CD14-positive monocyte (primary cell): Measurements from ENCODE around the gene ZNF25. TPM values are rescaled to one million over a fixed set of nuclear protein-coding genes. Genes with fewer than 3 reads are reported as not detected.

Experiments
- DNase-seq, 3 donors: peaks; one replicate each; pipeline ENCODE4 v3.0.0-alpha.2; 2011 to 2022
- H2AFZ ChIP-seq: 2 replicates; pipeline ENCODE4 v1.6.0; 2012; ENCODE audit warnings: mild to moderate bottlenecking, low read depth, low read length, inconsistent platforms; ENCODE audit not compliant: insufficient read depth, poor library complexity, severe bottlenecking
- H3K27ac ChIP-seq, 2 donors: 1 replicate in 1 of 2; 2 replicates in 1 of 2; pipeline ENCODE4 v1.5.1; 2012 to 2013; ENCODE audit warnings: low read length in 2 of 2, control low read depth in 1 of 2, inconsistent platforms in 1 of 2, low read depth in 1 of 2, mild to moderate bottlenecking in 1 of 2
- H3K27me3 ChIP-seq, 2 donors: one replicate each; pipeline versions ENCODE4 v1.6.0 to v1.6.1; 2011 to 2013; ENCODE audit warnings: low read length in 2 of 2; ENCODE audit not compliant: control insufficient read depth in 2 of 2, insufficient read depth in 2 of 2
- H3K36me3 ChIP-seq, 2 donors: replicated peaks in 1 of 2; 1 replicate in 1 of 2; 2 replicates in 1 of 2; pipeline versions ENCODE4 v1.5.1 to v1.6.1; 2012 to 2013; ENCODE audit warnings: low read length in 2 of 2, control low read depth in 1 of 2, inconsistent platforms in 1 of 2, mild to moderate bottlenecking in 1 of 2; ENCODE audit not compliant: insufficient read depth in 2 of 2, control insufficient read depth in 1 of 2
- H3K4me1 ChIP-seq, 2 donors: 1 replicate in 1 of 2; 2 replicates in 1 of 2; pipeline versions ENCODE4 v1.5.1 to v1.6.1; 2012 to 2013; ENCODE audit warnings: low read length in 2 of 2, control low read depth in 1 of 2, inconsistent platforms in 1 of 2, mild to moderate bottlenecking in 1 of 2, moderate library complexity in 1 of 2; ENCODE audit not compliant: insufficient read depth in 2 of 2, control insufficient read depth in 1 of 2
- H3K4me2 ChIP-seq: replicated peaks from 2 replicates; pipeline ENCODE3; 2012; ENCODE audit warnings: low read length, moderate library complexity, mild to moderate bottlenecking; ENCODE audit not compliant: poor library complexity, severe bottlenecking; ENCODE audit errors: extremely low read depth
- H3K4me3 ChIP-seq, 3 experiments: fragments of 200-600 bp in 1 of 3; sonication (generic) in 1 of 3; replicated peaks in 1 of 3; 1 replicate in 2 of 3; 2 replicates in 1 of 3; pipeline ENCODE4 v1.5.1; 2011 to 2013; ENCODE audit warnings: low read length in 3 of 3, mild to moderate bottlenecking in 3 of 3, control low read depth in 2 of 3, low read depth in 2 of 3, inconsistent platforms in 1 of 3, moderate library complexity in 1 of 3
- H3K79me2 ChIP-seq: 2 replicates; pipeline ENCODE4 v1.6.0; 2012; ENCODE audit warnings: mild to moderate bottlenecking, control low read depth, inconsistent platforms, low read length, moderate library complexity; ENCODE audit not compliant: insufficient read depth
- H3K9ac ChIP-seq: 2 replicates; pipeline ENCODE4 v1.6.0; 2017; ENCODE audit warnings: low read length, mild to moderate bottlenecking; ENCODE audit not compliant: insufficient read depth, poor library complexity, severe bottlenecking
- H3K9me3 ChIP-seq, 2 donors: replicated peaks in 1 of 2; 1 replicate in 1 of 2; 2 replicates in 1 of 2; pipeline versions ENCODE4 v1.5.1 to v1.6.1; 2012 to 2013; ENCODE audit warnings: low read length in 2 of 2, control low read depth in 1 of 2; ENCODE audit not compliant: control insufficient read depth in 1 of 2, insufficient read depth in 1 of 2
- H4K20me1 ChIP-seq: 2 replicates; pipeline ENCODE4 v1.6.0; 2012; ENCODE audit warnings: mild to moderate bottlenecking, low read length, control low read depth, moderate library complexity; ENCODE audit not compliant: insufficient read depth
- H3K27ac Mint-ChIP-seq, 7 donors: one replicate each; pipeline ENCODE4 v1.8.0; 2020; ENCODE audit warnings: mild to moderate bottlenecking in 7 of 7, mixed read lengths in 7 of 7, moderate library complexity in 6 of 7, inconsistent platforms in 2 of 7
- H3K27me3 Mint-ChIP-seq, 3 donors: one replicate each; pipeline ENCODE4 v1.8.0; 2021 to 2022; ENCODE audit warnings: low read depth in 3 of 3, mild to moderate bottlenecking in 3 of 3, mixed read lengths in 3 of 3, moderate library complexity in 3 of 3, inconsistent platforms in 1 of 3
- H3K36me3 Mint-ChIP-seq, 2 donors: one replicate each; pipeline ENCODE4 v1.8.0; 2020; ENCODE audit warnings: mixed read lengths in 2 of 2, inconsistent platforms in 1 of 2, mild to moderate bottlenecking in 1 of 2
- H3K4me1 Mint-ChIP-seq: one replicate; pipeline ENCODE4 v1.8.0; 2020; ENCODE audit warnings: mild to moderate bottlenecking, mixed read lengths
- H3K4me3 Mint-ChIP-seq, 2 donors: one replicate each; pipeline ENCODE4 v1.8.0; 2020; ENCODE audit warnings: mild to moderate bottlenecking in 2 of 2, mixed read lengths in 2 of 2, moderate library complexity in 1 of 2
- H3K9me3 Mint-ChIP-seq, 7 donors: one replicate each; pipeline ENCODE4 v1.8.0; 2020 to 2022; ENCODE audit warnings: mixed read lengths in 7 of 7, mild to moderate bottlenecking in 6 of 7, moderate library complexity in 6 of 7, inconsistent platforms in 2 of 7
- CTCF ChIP-seq: fragments of 200-600 bp; IDR thresholded peaks from one replicate; pipeline ENCODE4 v1.8.0; 2022; ENCODE audit warnings: antibody characterized with exemption, mild to moderate bottlenecking
- WGBS: methylation state at CpG from one replicate; pipeline ENCODE4 v1.1.5; 2013; ENCODE audit warnings: missing lambda C conversion rate; ENCODE audit not compliant: insufficient coverage; 5-methylcytosine and 5-hydroxymethylcytosine counted together
- intact Hi-C, 2 donors: fragments of 100-400 bp; cut with micrococcal nuclease; formaldehyde crosslinking; loops; one replicate each; pipeline versions ENCODE4 v1.15.0 to v1.15.1; 2023
- polyA plus RNA-seq, 3 donors: library from polyadenylated mRNA; depleted of rRNA in 1 of 3; unstranded in 2 of 3; stranded (reverse) in 1 of 3; fragments of 300-500 nt in 2 of 3; fragments of >200 nt in 1 of 3; fragmentation: Illumina TruSeq in 2 of 3; gene quantifications; 1 replicate in 2 of 3; 2 replicates in 1 of 3; pipeline ENCODE4 v1.2.3, GENCODE V29; 2012 to 2021

ZNF25 gene
- polyA plus RNA-seq, 3 donors, result 5.5 to 6.7 (median 6.2) TPM

GRCh38 chr10:38016354-38016753 lies 39.9 kb upstream of the ZNF25 start:
- no peak for DNase-seq
- H3K9me3 ChIP-seq, result no peaks in the 10 kb centered on the region
- H3K27me3 ChIP-seq, result no peaks in the 10 kb centered on the region
- no peak for TF ChIP-seq CTCF
- peaks cover 4 to 5% of the 10 kb centered on the region in 2 donors for H3K4me1 ChIP-seq
- no peak overlapping the region for H3K4me2 ChIP-seq
- Mint-ChIP-seq H3K27me3 (no peaks in the 10 kb centered on the region), H3K36me3 (peaks cover 72 to 88% of the 10 kb centered on the region in 2 donors), H3K9me3 (peaks cover 0 to 8% (median 5%) of the 10 kb centered on the region in 7 donors), H3K27ac (peak overlapping the region in 1 of 7 donors; percentile 6), H3K4me3 (no peak overlapping the region), H3K4me1 (peaks cover 11% of the 10 kb centered on the region)
- H3K9ac ChIP-seq, result no peak overlapping the region
- no peak overlapping the region for H2AFZ ChIP-seq
- H4K20me1 ChIP-seq, result peaks cover 7% of the 10 kb centered on the region
- no peak overlapping the region for H3K27ac ChIP-seq
- WGBS, result no CpG with 5 or more reads among the region's 1 CpG
- intact Hi-C loops, result loop anchor here (10.0 kb wide), 2 partner anchors 78 to 162 kb away; partner anchors contain the start of genes ZNF37A (in 2 of the 2) and ZNF248 (in 1 of the 2)
- peaks cover 25% of the 10 kb centered on the region for H3K79me2 ChIP-seq
- H3K36me3 ChIP-seq, result peaks cover 58 to 84% of the 10 kb centered on the region in 2 donors
- H3K4me3 ChIP-seq, result no peak overlapping the region

GRCh38 chr10:38010119-38010903 lies 33.9 kb upstream of the ZNF25 start, which contains the start of gene ZNF33A:
Gene ZNF33A (plus strand): TSS chr10:38010675. CDS start chr10:38012342, 1,667 bp downstream.
- TF ChIP-seq CTCF, result no peak
- H3K36me3 Mint-ChIP-seq, result peaks cover 20 to 33% of the 10 kb centered on the region in 2 donors
- Histone ChIP-seq H3K27ac (peak within 1 kb of the TSS; percentile 99), H3K27me3 (no peaks in the 10 kb centered on the region), H4K20me1 (peaks cover 7% of the 10 kb centered on the region), H2AFZ (peak within 1 kb of the TSS; percentile 97), H3K36me3 (peaks cover 7 to 28% of the 10 kb centered on the region in 2 donors), H3K9ac (peak within 1 kb of the TSS; percentile 93), H3K4me1 (peaks cover 26 to 34% of the 10 kb centered on the region in 2 donors), H3K79me2 (peaks cover 28% of the 10 kb centered on the region), H3K4me2 (peak within 1 kb of the TSS; percentile 96), H3K9me3 (no peaks in the 10 kb centered on the region), H3K4me3 (peak within 1 kb of the TSS; percentile 67 to 96 (median 92))
- H3K9me3 Mint-ChIP-seq, result peaks cover 0 to 8% (median 3%) of the 10 kb centered on the region in 7 donors
- DNase-seq, result peak; percentile 69 to 83 (median 82)
- peaks cover 0 to 3% (median 0%) of the 10 kb centered on the region in 3 donors for H3K27me3 Mint-ChIP-seq
- intact Hi-C loops, result loop anchor here (2.0 to 10.0 kb wide), 4 partner anchors 33 to 156 kb away; partner anchors contain the start of genes ZNF25 (in 2 of the 2), ZNF37A (in 2 of the 2) and ZNF248 (in 1 of the 2)
- H3K4me3 Mint-ChIP-seq, result peak within 1 kb of the TSS; percentile 92 to 96
- peaks cover 32% of the 10 kb centered on the region for H3K4me1 Mint-ChIP-seq
- under 1% methylated on average over 38 of the region's 46 CpGs for WGBS
- H3K27ac Mint-ChIP-seq, result peak within 1 kb of the TSS; percentile 96 to 99 (median 98)
